Gastrocnemius medialis (tissue), 4 donors: ENCODE results near the gene TTLL10. TPM values are rescaled to one million over a fixed set of nuclear protein-coding genes. Genes with fewer than 3 reads are reported as not detected.

Source experiments
- ATAC-seq, 2 donors: fragments of 150-250 bp; one replicate each; pipeline ENCODE4 v1.9.1; 2016
- DNase-seq, 2 donors: peaks; one replicate each; pipeline ENCODE4 v3.0.0-alpha.2; 2019
- H3K27ac ChIP-seq, 4 donors: fragments of 200-600 bp; sonication (generic); 1 replicate in 1 of 4; 2 replicates in 3 of 4; pipeline ENCODE4 v1.5.1; 2016 to 2018; ENCODE audit warnings: mild to moderate bottlenecking in 2 of 4, moderate library complexity in 1 of 4
- H3K27me3 ChIP-seq, 3 donors: fragments of 200-600 bp; sonication (generic) in 2 of 3; 1 replicate in 1 of 3; 2 replicates in 2 of 3; pipeline versions ENCODE4 v1.5.1 to v1.6.0; 2016 to 2019; ENCODE audit warnings: mild to moderate bottlenecking in 1 of 3, moderate library complexity in 1 of 3
- H3K36me3 ChIP-seq, 2 donors: fragments of 200-600 bp; sonication (generic) in 1 of 2; one replicate each; pipeline ENCODE4 v1.5.1; 2017 to 2018
- H3K4me1 ChIP-seq, 2 donors: fragments of 200-600 bp; sonication (generic) in 1 of 2; one replicate each; pipeline ENCODE4 v1.5.1; 2016 to 2017; ENCODE audit warnings: mild to moderate bottlenecking in 2 of 2
- H3K4me3 ChIP-seq, 4 donors: fragments of 200-600 bp; sonication (generic) in 3 of 4; 1 replicate in 1 of 4; 2 replicates in 3 of 4; pipeline ENCODE4 v1.5.1; 2016 to 2019; ENCODE audit warnings: mild to moderate bottlenecking in 2 of 4
- H3K9me3 ChIP-seq, 3 donors: fragments of 200-600 bp; sonication (generic) in 2 of 3; 1 replicate in 1 of 3; 2 replicates in 2 of 3; pipeline ENCODE4 v1.5.1; 2016 to 2019
- CTCF ChIP-seq, 5 experiments: fragments of 450-650 bp in 3 of 5; fragments of 200-600 bp in 2 of 5; sonication (generic) in 2 of 5; IDR thresholded peaks in 4 of 5; conservative IDR thresholded peaks in 1 of 5; 1 replicate in 4 of 5; 2 replicates in 1 of 5; pipeline ENCODE4 v1.5.1; 2016 to 2019; ENCODE audit warnings: antibody characterized with exemption in 5 of 5, mild to moderate bottlenecking in 3 of 5, moderate library complexity in 3 of 5
- POLR2A ChIP-seq, 2 donors: fragments of 450-650 bp; IDR thresholded peaks; one replicate each; pipeline ENCODE4 v1.6.1; 2017; ENCODE audit warnings: antibody characterized with exemption in 2 of 2, mild to moderate bottlenecking in 2 of 2, moderate library complexity in 2 of 2
- in situ Hi-C, 4 donors: fragments of 200-750 bp; cut with MboI; loops; one replicate each; pipeline versions ENCODE4 v1.15.0 to v1.8.0; 2017; ENCODE audit warnings: low sequenced_read_pairs in 4 of 4
- intact Hi-C: fragments of 100-400 bp; cut with DNase I; formaldehyde crosslinking; loops from one replicate; pipeline ENCODE4 v1.15.1; 2023; ENCODE audit warnings: low total_unique reads
- total RNA-seq, 4 donors: library from RNA; depleted of rRNA; stranded (reverse); fragments of >200 nt; gene quantifications; one replicate each; pipeline versions ENCODE4 v1.1.0 to v1.2.3, GENCODE V29; 2016

TTLL10 gene
- total RNA-seq, 4 donors from 2014 or later: 0.13 to 0.16 TPM; not detected in 2

GRCh38 chr1:1132042-1132950 lies 41.4 kb upstream of the TTLL10 start:
- Histone ChIP-seq H3K4me1 (no peaks in the 10 kb centered on the region), H3K27me3 (peaks cover under 1 to 13% (median 6%) of the 10 kb centered on the region in 3 donors), H3K27ac (peak overlapping the region; percentile 45 to 69 (median 68)), H3K9me3 (no peaks in the 10 kb centered on the region), H3K36me3 (no peaks in the 10 kb centered on the region), H3K4me3 (no peak overlapping the region)
- intact Hi-C loops (loop anchor here (10.0 kb wide), 1 partner anchor 73 kb away; the partner anchor contains the start of gene TNFRSF18), in situ Hi-C loops (loop anchor here in 1 of 4 donors (25.0 kb wide), 1 partner anchor 130 kb away; the partner anchor contains the start of gene UBE2J2)
- ATAC-seq (peak in 1 of 2 donors; percentile 27), DNase-seq (peak in 1 of 2 donors; percentile 29)
- TF ChIP-seq POLR2A (IDR thresholded peaks at IDR 0.05): no peak
- no peak for TF ChIP-seq CTCF (IDR thresholded peaks at IDR 0.05 in 4 of 5, conservative IDR thresholded peaks at IDR 0.05 in 1 of 5)

- in situ Hi-C loops (loop anchor here in 1 of 4 donors (25.0 kb wide), 1 partner anchor 129 kb away; the partner anchor contains the start of gene UBE2J2), intact Hi-C loops (loop anchor here (10.0 kb wide), 1 partner anchor 72 kb away; the partner anchor contains the start of gene TNFRSF18)
- TF ChIP-seq CTCF (IDR thresholded peaks at IDR 0.05 in 4 of 5, conservative IDR thresholded peaks at IDR 0.05 in 1 of 5) (no peak), POLR2A (IDR thresholded peaks at IDR 0.05) (no peak)
- Histone ChIP-seq H3K9me3 (no peaks in the 10 kb centered on the region), H3K36me3 (no peaks in the 10 kb centered on the region), H3K27ac (peak overlapping the region; percentile 33 to 69 (median 68)), H3K4me3 (no peak overlapping the region), H3K27me3 (peaks cover 7 to 21% (median 14%) of the 10 kb centered on the region in 3 donors), H3K4me1 (no peaks in the 10 kb centered on the region)
- ATAC-seq: peak; percentile 30 to 42
- no peak for DNase-seq
Measured at GRCh38 chr1:1132956-1133750, 40.5 kb upstream of the TTLL10 start.

GRCh38 chr1:1134300-1134970 lies 39.2 kb upstream of the TTLL10 start:
- in situ Hi-C loops (loop anchor here in 1 of 4 donors (25.0 kb wide), 1 partner anchor 128 kb away; the partner anchor contains the start of gene UBE2J2), intact Hi-C loops (loop anchor here (10.0 kb wide), 1 partner anchor 70 kb away; the partner anchor contains the start of gene TNFRSF18)
- peaks cover 11 to 21% (median 14%) of the 10 kb centered on the region in 3 donors for H3K27me3 ChIP-seq
- no peak for DNase-seq
- H3K4me3 ChIP-seq: no peak overlapping the region
- H3K36me3 ChIP-seq: no peaks in the 10 kb centered on the region
- no peaks in the 10 kb centered on the region for H3K9me3 ChIP-seq
- no peak for ATAC-seq
- no peaks in the 10 kb centered on the region for H3K4me1 ChIP-seq
- H3K27ac ChIP-seq: peak overlapping the region in 2 of 4 donors; percentile 22 to 69
- TF ChIP-seq CTCF (IDR thresholded peaks at IDR 0.05 in 4 of 5, conservative IDR thresholded peaks at IDR 0.05 in 1 of 5) (no peak), POLR2A (IDR thresholded peaks at IDR 0.05) (no peak)
